SK-N-SH (cell line): ENCODE data around the gene ITGA5. TPM values are rescaled to one million over a fixed set of nuclear protein-coding genes. Genes with fewer than 3 reads are reported as not detected.
"Not testable (repeated sequence)": the region's sequence is repeated elsewhere in the genome, so short reads cannot be mapped to it uniquely, and the experiment has no call there.

Experiments used
- CTCF ChIA-PET: fragments of 300-600, 350-600 bp; formaldehyde crosslinking; extraction: SDS; loops from one replicate; lab custom pipeline; 2021; lab: Yijun Ruan, JAX
- POLR2A ChIA-PET: fragments of 350-600 bp; sonication (Branson Sonifier 250); formaldehyde crosslinking; extraction: SDS; loops from one replicate; lab custom pipeline; 2020; ENCODE audit warnings: antibody characterized with exemption, inconsistent platforms; lab: Yijun Ruan, JAX
- DNase-seq: peaks from one replicate; pipeline ENCODE4 v3.0.0; 2012
- H2AFZ ChIP-seq: fragments of 200-600 bp; sonication (generic); 2 replicates; pipeline ENCODE4 v1.8.1; 2016; ENCODE audit warnings: antibody characterized with exemption, mild to moderate bottlenecking, low read depth
- H3F3A ChIP-seq: fragments of 200-600 bp; sonication (generic); replicated peaks from 2 replicates; pipeline ENCODE3; 2016; ENCODE audit warnings: antibody characterized with exemption, mild to moderate bottlenecking; ENCODE audit not compliant: insufficient read depth
- H3K27ac ChIP-seq, 2 experiments: fragments of 200-500 bp in 1 of 2; fragments of 200-600 bp in 1 of 2; sonication (Bioruptor generic) in 1 of 2; sonication (generic), shearing (Covaris generic) in 1 of 2; 2 replicates each; pipeline versions ENCODE4 v1.5.1 to v1.6.1; 2014 to 2016; ENCODE audit warnings: low read depth in 2 of 2, inconsistent platforms in 1 of 2, low read length in 1 of 2, mild to moderate bottlenecking in 1 of 2, mixed read lengths in 1 of 2
- H3K27me3 ChIP-seq: fragments of 200-600 bp; sonication (generic), shearing (Covaris generic); 2 replicates; pipeline ENCODE4 v1.6.1; 2016; ENCODE audit warnings: mixed run types; ENCODE audit not compliant: insufficient read depth
- H3K36me3 ChIP-seq, 2 experiments: fragments of 200-500 bp in 1 of 2; fragments of 200-600 bp in 1 of 2; sonication (Bioruptor generic) in 1 of 2; sonication (generic) in 1 of 2; replicated peaks in 1 of 2; 2 replicates each; pipeline versions ENCODE3 to v1.5.1; 2014 to 2016; ENCODE audit warnings: low read length in 1 of 2, mild to moderate bottlenecking in 1 of 2; ENCODE audit not compliant: insufficient read depth in 2 of 2, control insufficient read depth in 1 of 2
- H3K4me1 ChIP-seq, 2 experiments: fragments of 200-500 bp in 1 of 2; fragments of 200-600 bp in 1 of 2; sonication (Bioruptor generic) in 1 of 2; sonication (generic), shearing (Covaris generic) in 1 of 2; 2 replicates each; pipeline versions ENCODE4 v1.5.1 to v1.6.1; 2014 to 2016; ENCODE audit warnings: low read depth in 1 of 2, low read length in 1 of 2, mixed run types in 1 of 2; ENCODE audit not compliant: insufficient read depth in 2 of 2, control insufficient read depth in 1 of 2
- H3K4me2 ChIP-seq: fragments of 200-600 bp; sonication (generic), shearing (Covaris generic); 2 replicates; pipeline ENCODE4 v1.6.1; 2017; ENCODE audit warnings: mixed run types
- H3K4me3 ChIP-seq, 2 experiments: fragments of 200-500 bp in 1 of 2; fragments of 200-600 bp in 1 of 2; sonication (Bioruptor generic) in 1 of 2; sonication (generic), shearing (Covaris generic) in 1 of 2; 2 replicates each; pipeline versions ENCODE4 v1.5.1 to v1.8.1; 2014 to 2016; ENCODE audit warnings: low read depth in 2 of 2, inconsistent platforms in 1 of 2, low read length in 1 of 2, mild to moderate bottlenecking in 1 of 2, mixed read lengths in 1 of 2, moderate library complexity in 1 of 2
- H3K79me2 ChIP-seq: fragments of 200-600 bp; sonication (generic); 2 replicates; pipeline ENCODE4 v1.8.1; 2017; ENCODE audit warnings: mild to moderate bottlenecking; ENCODE audit not compliant: insufficient read depth
- H3K9ac ChIP-seq: fragments of 200-600 bp; sonication (generic); 2 replicates; pipeline ENCODE4 v1.6.1; 2017; ENCODE audit warnings: mixed run types
- H3K9me2 ChIP-seq: fragments of 200-600 bp; sonication (generic); 2 replicates; pipeline ENCODE4 v1.6.1; 2017; ENCODE audit warnings: mixed run types
- H3K9me3 ChIP-seq: fragments of 200-600 bp; sonication (generic); 2 replicates; pipeline ENCODE4 v1.6.1; 2017; ENCODE audit warnings: mixed run types, mild to moderate bottlenecking, moderate library complexity
- H4K20me1 ChIP-seq: fragments of 200-600 bp; sonication (generic); 2 replicates; pipeline ENCODE4 v1.6.1; 2017; ENCODE audit warnings: mild to moderate bottlenecking, mixed run types; ENCODE audit not compliant: insufficient read depth
- ELF1 ChIP-seq: IDR thresholded peaks from 2 replicates; pipeline ENCODE4 v1.4.0; 2012
- EP300 ChIP-seq, 2 experiments: IDR thresholded peaks; 2 replicates each; pipeline versions ENCODE4 v1.4.0 to v1.6.1; 2012; ENCODE audit warnings: borderline replicate concordance in 1 of 2, low read depth in 1 of 2, low read length in 1 of 2
- FOXM1 ChIP-seq: IDR thresholded peaks from 2 replicates; pipeline ENCODE4 v1.4.0; 2012; ENCODE audit warnings: low read depth, mild to moderate bottlenecking
- MEF2A ChIP-seq: IDR thresholded peaks from 2 replicates; pipeline ENCODE4 v1.4.0; 2012; ENCODE audit warnings: low read depth, borderline replicate concordance
- PBX3 ChIP-seq: IDR thresholded peaks from 2 replicates; pipeline ENCODE4; 2012
- SIN3A ChIP-seq: IDR thresholded peaks from 2 replicates; pipeline ENCODE4 v1.6.1; 2012; ENCODE audit warnings: low read depth, mild to moderate bottlenecking, low read length, moderate library complexity, borderline replicate concordance
- SMC3 ChIP-seq: IDR thresholded peaks from 2 replicates; pipeline ENCODE4 v1.6.1; 2012; ENCODE audit warnings: low read depth, low read length, improper control_type of control experiment
- WGBS: methylation state at CpG from one replicate; pipeline ENCODE4 v1.1.6; 2017; ENCODE audit warnings: low lambda C conversion rate; 5-methylcytosine and 5-hydroxymethylcytosine counted together
- polyA plus RNA-seq, 3 experiments: library from polyadenylated mRNA; depleted of rRNA; stranded (reverse); fragments of >200 nt; gene quantifications; 2 replicates each; pipeline ENCODE4 v1.2.3, GENCODE V29; 2012
- TF ChIP-seq, protein P1 (sequence below): IDR thresholded peaks from 2 replicates; pipeline ENCODE4 v1.4.0; 2012; ENCODE audit warnings: low read depth, borderline replicate concordance

The ITGA5 gene
- polyA plus RNA-seq, 1 of the 3 experiments (the other 2 are of a cell fraction) = 52.5 TPM

DNA sequence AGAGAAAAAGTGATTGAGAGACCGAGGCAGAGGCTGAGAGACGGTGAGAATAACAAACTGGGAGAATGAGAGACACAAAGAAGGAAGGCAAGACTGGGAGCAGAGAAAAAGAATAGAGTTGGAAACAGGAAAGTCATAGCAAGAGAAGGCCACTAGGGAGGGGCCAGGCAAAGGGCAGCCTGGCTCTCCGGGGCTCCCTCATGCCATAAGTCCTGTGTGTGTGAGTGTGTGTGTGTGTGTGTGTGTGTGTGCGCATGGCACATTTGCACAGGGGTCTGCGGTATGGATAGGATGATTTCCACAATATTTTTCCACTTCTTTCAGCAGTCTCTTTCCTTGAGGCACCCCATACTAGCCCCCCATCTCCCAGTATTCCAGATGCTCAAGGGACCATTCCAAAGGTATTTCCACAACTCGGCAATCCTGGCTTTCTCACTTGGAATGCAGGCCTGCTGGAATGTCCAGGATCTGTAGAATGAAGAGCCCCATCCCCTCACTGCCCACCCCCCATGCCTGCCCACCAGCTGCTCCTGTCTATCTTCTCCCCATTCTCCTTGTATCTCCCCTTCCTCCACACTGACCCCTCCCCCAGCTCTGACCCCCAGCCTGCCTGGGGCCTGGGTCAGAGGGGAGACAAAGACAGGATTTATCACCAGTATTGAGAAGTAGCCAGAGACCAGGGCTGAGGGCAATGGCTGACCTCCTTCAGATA lies 63.8 kb downstream of the ITGA5 start (continued):
- TF ChIP-seq SMC3 (no peak), SIN3A (no peak), PBX3 (no peak), EP300 (IDR thresholded peaks at IDR 0.05; ENCODE audit: borderline replicate concordance in 1 of 2, low read depth in 1 of 2, low read length in 1 of 2) (no peak), ELF1 (no peak), MEF2A (no peak), FOXM1 (no peak)
- TF ChIP-seq, protein P1, sequence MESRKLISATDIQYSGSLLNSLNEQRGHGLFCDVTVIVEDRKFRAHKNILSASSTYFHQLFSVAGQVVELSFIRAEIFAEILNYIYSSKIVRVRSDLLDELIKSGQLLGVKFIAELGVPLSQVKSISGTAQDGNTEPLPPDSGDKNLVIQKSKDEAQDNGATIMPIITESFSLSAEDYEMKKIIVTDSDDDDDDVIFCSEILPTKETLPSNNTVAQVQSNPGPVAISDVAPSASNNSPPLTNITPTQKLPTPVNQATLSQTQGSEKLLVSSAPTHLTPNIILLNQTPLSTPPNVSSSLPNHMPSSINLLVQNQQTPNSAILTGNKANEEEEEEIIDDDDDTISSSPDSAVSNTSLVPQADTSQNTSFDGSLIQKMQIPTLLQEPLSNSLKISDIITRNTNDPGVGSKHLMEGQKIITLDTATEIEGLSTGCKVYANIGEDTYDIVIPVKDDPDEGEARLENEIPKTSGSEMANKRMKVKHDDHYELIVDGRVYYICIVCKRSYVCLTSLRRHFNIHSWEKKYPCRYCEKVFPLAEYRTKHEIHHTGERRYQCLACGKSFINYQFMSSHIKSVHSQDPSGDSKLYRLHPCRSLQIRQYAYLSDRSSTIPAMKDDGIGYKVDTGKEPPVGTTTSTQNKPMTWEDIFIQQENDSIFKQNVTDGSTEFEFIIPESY = no peak

DNA sequence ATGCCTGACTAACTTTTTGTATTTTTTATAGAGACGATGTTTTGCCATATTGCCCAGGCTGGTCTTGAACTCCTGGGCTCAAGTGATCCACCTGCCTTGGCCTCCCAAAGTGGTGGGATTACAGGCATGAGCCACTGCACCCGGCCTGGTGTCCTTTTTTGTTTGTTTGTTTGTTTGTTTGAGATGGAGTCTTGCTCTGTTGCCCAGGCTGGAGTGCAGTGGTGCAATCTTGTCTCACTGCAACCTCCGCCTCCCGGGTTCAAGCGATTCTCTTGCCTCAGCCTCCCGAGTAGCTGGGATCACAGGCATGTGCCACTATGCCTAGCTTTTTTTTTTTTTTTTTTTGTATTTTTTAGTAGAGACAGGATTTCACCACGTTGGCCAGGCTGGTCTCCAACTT lies 64.8 kb downstream of the ITGA5 start:
- not testable (repeated sequence) for H3K9me2 ChIP-seq, H3K27ac ChIP-seq, H3K4me3 ChIP-seq, H3K4me2 ChIP-seq, H3K9me3 ChIP-seq, H3K9ac ChIP-seq, H2AFZ ChIP-seq, H3F3A ChIP-seq, DNase-seq, H3K27me3 ChIP-seq, H4K20me1 ChIP-seq, H3K79me2 ChIP-seq
- CTCF ChIA-PET = interaction anchor here (0.6 to 3.9 kb wide), 4 partner anchors 14 to 349 kb away, joined by 3 to 14 read pairs (median 6); no protein-coding TSS in a partner anchor
- POLR2A ChIA-PET = interaction anchor here (3.1 kb wide), 1 partner anchor 74 kb away, joined by 18 read pairs; the partner anchor contains the start of genes CBX5 and HNRNPA1
- 83% methylated on average over 7 of the region's 7 CpGs for whole genome bisulfite sequencing
- H3K36me3 ChIP-seq = peaks cover 7 to 22% of the 10 kb centered on the region in 2 experiments
- peaks cover 39 to 59% of the 10 kb centered on the region in 2 experiments for H3K4me1 ChIP-seq
